GM21619 (cell line): ENCODE data around the gene RBM5.

Source experiments
- ATAC-seq: cut with Tn5 transposase; IDR thresholded peaks from one replicate; pipeline ENCODE4 v1.9.1; 2021; ENCODE audit not compliant: unreplicated experiment

The RBM5 gene

DNA sequence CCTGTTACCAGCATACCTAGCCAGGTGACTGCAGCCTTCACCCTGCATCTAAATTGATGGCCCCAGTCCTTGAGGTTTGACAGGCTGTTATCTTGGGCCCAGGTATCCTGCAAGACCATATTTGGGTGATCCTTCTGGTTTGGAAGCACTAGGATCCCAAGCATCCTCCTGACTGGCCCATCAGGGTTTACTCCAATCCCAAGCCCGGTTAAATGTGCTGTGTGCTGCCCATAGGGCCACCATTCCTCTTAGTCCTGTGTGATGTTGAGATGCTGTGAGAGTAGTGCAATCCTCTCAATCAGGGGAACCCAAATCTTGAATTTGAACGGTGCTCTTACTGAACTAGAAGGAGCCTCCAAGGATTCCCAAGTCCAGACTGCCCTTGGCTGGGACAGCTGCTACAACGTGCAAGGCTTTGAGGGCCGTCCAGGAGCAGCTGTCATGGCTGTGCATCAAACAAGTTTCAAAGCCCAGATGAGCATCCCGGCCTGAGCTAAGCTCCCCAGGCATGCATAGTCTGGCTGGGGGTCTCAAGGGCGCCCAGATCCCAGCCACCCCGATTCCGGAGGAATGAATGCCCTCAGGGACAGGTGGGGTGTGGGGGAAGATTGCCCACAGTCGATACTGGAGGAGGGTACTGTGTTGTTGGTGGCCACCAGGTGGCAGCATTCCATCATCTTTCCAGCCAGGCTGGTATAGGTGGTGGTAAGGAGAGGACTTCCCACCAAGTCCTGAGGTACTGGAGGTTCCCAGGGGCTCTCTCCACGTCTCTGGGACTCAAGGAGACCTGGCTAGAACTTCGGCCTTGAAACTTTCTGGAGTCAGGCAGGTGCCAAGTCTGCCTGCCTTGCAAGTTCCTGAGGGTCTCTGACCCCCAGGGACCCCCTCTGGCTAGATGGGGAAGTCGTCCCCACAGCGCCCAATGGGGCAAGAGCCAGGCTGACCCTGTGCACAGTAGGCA lies 32.6 kb downstream of the RBM5 start:
- ATAC-seq: peak; percentile 51

GRCh38 chr3:50122071-50122470 lies 33.4 kb downstream of the RBM5 start:
- no peak for ATAC-seq

- ATAC-seq: no peak
These were observed 34.1 kb downstream of the RBM5 start for GRCh38 chr3:50122661-50123391.

DNA sequence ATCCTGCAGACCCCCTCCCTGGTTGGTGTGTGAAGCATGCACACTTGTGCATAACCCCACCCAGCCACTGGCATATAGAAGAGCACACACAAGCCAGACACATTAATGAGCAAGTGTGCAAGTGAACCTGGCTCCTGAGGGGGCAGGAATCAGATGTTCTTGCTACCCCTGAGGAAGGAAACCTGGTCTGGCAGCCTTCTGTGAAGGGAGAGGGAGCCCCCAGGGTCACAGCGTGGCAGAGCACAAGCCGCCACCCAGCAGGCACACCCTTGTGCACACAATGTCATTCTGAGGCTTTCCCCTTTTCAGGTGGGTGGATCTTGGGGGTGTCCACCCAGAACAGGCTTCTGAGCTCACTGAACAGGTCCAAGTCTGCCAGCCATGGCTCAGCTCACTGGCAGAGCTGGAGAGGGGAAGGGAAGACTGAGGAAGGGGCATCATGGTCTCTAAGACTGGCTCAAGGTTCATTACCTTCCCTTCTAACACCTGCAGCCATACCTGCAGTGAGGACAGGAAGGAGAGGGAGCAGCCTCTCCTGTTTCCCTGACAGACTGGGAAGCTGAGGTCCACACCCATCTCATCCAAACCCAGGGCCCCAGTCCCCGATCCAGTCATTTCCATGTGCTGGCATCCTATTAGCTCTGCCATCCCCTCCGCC lies 34.8 kb downstream of the RBM5 start:
- ATAC-seq: no peak

DNA sequence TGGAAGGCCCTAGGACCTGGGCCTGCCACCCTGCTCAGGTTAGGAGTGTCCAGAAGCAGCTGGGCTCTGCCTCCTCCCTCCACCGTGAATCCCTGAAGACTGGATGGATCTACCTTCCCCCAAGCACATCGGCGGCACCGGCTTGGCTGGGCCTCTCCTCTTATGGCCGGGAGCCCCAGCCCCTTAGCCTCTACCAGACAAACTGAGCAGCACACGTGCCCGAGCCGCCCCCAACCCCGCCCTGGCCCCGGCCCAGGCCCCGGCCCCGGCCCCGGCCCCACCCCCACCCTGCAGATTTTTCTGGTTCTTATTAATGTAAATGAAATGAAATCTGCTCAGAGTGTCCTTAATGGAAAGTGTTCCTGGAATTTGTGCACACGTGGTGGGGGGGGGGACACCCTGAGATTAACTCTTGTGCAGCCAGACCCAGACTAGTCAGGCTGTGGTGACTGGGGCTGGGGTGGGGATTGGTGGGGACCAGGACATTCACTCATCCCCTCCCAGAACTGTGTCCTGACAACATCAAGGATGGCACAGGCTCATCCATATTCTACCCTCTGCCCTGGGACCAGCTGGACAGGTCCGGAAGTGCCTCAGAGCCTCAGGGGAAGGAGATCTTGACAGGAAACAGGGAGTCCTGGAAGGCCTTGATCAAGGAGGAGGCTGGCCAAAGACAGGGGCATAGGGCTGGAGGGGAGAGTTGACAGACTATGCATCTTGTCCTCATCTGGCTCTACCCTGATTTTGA lies 35.5 kb downstream of the RBM5 start:
- ATAC-seq: no peak

DNA sequence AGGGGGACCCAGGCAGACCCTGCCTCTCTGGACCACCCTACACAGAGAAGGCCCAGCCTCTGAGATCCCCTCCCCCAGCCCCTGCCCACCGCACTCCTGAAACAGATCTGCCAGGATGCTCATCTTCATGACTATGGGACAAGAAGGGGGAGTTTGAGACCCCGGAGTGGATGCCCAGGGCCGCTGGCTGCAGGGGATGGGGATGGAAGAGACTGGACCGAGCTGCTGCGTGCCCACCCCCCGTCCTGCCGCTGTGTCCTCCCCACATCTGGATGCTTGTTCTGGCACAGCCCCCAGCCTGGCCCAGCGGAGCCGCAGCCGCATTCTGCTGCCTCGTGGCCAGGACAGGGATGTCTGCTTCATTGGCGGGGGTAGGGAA lies 36.1 kb downstream of the RBM5 start:
- ATAC-seq: no peak

DNA sequence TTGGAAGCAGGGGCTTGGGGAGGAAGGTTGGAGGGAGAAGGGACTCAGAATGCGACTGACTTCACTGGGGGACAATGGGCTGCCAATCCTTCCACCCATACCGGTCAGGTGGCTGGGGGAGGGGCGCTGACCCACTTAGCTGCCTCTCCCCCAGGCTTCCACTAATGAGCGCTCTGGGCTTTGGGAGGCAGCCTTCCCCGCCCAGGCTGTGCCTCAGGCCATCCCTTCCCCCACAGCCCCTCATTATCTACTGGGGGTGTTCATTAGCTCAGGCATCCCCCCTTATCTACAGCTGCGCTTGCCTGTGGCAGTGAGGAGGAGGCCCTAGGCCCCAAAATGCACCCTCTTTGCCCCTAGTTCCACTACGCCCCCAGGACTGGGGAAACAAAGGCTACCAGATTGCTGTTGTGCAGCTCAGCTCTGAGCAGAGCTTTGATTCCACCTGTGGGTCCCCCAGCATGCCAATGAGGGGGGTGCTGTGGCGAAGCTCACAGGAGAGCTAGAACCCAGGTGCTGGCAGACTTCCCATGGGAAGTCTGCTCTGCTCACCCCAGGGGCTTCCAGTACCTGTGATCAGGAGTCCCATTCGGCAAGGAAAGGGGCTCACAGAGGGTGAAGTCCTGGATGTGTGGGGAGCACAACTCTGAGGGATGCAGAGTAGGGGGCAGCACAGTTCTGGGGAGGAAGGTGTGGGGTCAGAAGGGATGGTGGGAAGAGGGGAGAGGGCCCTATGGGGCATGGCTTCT lies 37.0 kb downstream of the RBM5 start:
- no peak for ATAC-seq

GRCh38 chr3:50126287-50127211 lies 37.8 kb downstream of the RBM5 start:
- ATAC-seq: no peak

- no peak for ATAC-seq
These were observed 38.6 kb downstream of the RBM5 start for GRCh38 chr3:50127251-50127691.

DNA sequence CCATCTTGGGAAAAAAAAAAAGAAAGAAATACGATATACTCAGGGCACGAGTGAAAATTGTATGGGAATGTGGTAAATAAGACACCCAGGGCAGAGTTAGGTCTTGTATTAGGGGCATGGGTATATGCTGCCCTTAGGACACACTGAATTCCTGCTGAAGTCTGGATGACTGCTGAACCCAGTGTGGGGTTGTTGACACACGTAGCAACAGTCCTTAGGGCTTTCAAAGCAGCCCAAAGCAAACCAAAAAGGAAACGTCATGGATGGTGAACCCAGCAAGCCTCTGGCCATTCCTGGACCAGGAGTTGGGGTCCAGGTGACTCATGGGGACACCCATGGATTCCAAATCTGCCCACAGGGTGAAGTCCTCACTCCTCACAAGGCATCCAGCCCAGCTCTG lies 39.3 kb downstream of the RBM5 start:
- ATAC-seq: no peak

DNA sequence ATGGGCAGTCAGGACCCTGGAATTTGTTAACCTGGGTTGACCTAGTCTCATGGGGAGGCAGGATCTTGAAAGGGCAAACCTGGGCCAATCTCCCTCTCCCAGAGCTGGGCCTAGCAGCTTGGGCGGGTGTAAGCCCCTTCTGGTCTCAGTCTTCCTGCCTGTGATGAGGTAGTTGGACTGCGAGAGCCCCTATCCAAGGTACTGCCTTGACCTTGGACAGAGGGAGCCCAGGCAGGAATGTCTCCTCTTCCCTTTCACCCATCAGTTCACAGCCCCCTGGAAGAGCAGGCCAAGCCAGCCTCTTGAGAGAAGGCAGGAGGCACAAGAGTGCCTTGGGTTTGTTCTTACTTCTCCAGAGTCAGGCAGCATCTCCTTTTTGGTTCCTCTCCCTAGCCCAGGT lies 41.7 kb downstream of the RBM5 start:
- ATAC-seq: no peak

GRCh38 chr3:50132421-50133282 lies 43.9 kb downstream of the RBM5 start:
- no peak for ATAC-seq

GRCh38 chr3:50133283-50133615 lies 44.5 kb downstream of the RBM5 start:
- no peak for ATAC-seq

- no peak for ATAC-seq
These were observed 45.6 kb downstream of the RBM5 start for GRCh38 chr3:50134367-50134766.

- ATAC-seq: no peak
These were observed 47.2 kb downstream of the RBM5 start for GRCh38 chr3:50135964-50136363.

DNA sequence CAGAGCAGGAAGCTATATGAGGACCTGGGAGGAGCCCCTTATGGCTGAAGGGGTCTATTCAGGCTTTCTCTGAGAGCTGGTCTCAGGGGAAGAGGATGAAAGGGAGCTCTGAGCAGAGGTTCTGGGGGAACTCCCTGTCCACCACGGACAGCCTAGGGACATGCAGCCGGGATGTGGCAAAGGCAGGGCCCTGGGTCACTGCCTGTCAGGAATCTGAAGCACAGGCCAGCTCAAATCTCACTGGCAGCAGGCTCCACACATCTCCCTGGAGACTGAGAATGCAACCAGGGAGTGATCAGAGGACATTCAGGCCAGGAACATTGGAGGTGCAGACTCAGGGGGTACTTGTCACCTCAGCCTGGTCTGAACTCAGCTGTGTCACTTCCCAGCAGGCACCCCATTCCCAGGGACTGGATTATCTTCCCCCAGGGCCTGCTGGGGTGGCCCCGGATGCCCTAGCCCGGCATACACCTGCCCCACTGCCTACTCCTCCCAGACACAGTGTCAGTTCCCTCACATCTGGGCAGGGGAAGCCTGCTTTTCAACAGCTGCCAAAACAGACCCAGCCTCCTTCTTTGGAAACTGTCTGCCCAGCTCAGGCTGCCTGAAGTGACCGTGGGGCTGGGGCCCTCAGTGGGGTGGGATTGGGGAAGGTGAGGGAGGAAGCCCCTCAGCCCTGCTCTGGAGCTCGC lies 48.1 kb downstream of the RBM5 start:
- no peak for ATAC-seq

DNA sequence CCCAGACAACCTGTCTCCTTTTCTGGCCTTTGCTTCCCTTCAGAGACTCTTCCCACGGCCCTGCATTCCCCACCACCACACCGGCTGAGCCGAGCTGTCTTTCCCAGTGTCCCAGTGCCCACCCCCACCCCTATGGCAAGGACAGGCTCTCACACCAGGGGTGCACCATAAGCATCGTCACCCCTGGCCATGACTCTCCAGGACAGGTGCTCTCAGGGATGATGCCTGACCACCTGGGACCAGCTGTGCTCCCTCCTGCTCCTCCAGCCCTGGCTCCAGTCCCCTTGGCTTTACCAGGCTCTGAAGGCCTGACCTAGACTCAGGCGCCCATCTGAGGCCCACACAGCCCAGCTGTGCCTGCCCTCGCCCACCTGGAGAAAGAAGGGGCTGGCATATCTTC lies 48.8 kb downstream of the RBM5 start:
- ATAC-seq: no peak
